Keratinocyte (primary cell): Measurements from ENCODE around the gene OLFM2. TPM values are rescaled to one million over a fixed set of nuclear protein-coding genes. Genes with fewer than 3 reads are reported as not detected.

ENCODE experiments used
- DNase-seq: peaks from one replicate; pipeline ENCODE4 v3.0.0-alpha.2; 2011; ENCODE audit warnings: low read depth, missing footprints, low spot score
- FAIRE-seq: peaks from 2 replicates; lab custom pipeline; 2011; peaks lifted over from hg19 to GRCh38; lab: Jason Lieb, UNC
- H2AFZ ChIP-seq: 2 replicates; pipeline ENCODE4 v1.6.0; 2012; ENCODE audit warnings: low read length, control low read depth, inconsistent platforms; ENCODE audit not compliant: control insufficient read depth
- H3K27ac ChIP-seq: 2 replicates; pipeline ENCODE4 v1.5.1; 2011; ENCODE audit warnings: low read length; ENCODE audit not compliant: control insufficient read depth, insufficient read depth
- H3K27me3 ChIP-seq: 3 replicates; pipeline ENCODE4 v1.6.0; 2011; ENCODE audit warnings: low read length; ENCODE audit not compliant: control insufficient read depth, insufficient read depth; ENCODE audit errors: extremely low read depth
- H3K36me3 ChIP-seq, 2 experiments: 2 replicates in 1 of 2; 3 replicates in 1 of 2; pipeline ENCODE4 v1.5.1; 2011; ENCODE audit warnings: low read length in 2 of 2, mild to moderate bottlenecking in 1 of 2; ENCODE audit not compliant: control insufficient read depth in 2 of 2, insufficient read depth in 2 of 2; ENCODE audit errors: extremely low read depth in 1 of 2
- H3K4me1 ChIP-seq: 3 replicates; pipeline ENCODE4 v1.5.1; 2011; ENCODE audit warnings: low read length; ENCODE audit not compliant: control insufficient read depth, insufficient read depth; ENCODE audit errors: extremely low read depth
- H3K4me2 ChIP-seq: 3 replicates; pipeline ENCODE4 v1.6.0; 2011; ENCODE audit warnings: low read depth, low read length; ENCODE audit not compliant: control insufficient read depth, insufficient read depth; ENCODE audit errors: extremely low read depth
- H3K4me3 ChIP-seq, 3 experiments: fragments of 200-600 bp in 1 of 3; sonication (generic) in 1 of 3; 2 replicates in 2 of 3; 3 replicates in 1 of 3; pipeline ENCODE4 v1.5.1; 2011 to 2016; ENCODE audit warnings: low read length in 3 of 3, mild to moderate bottlenecking in 3 of 3, control low read depth in 2 of 3, inconsistent platforms in 1 of 3, low read depth in 1 of 3, mixed read lengths in 1 of 3, mixed run types in 1 of 3, moderate library complexity in 1 of 3; ENCODE audit not compliant: control insufficient read depth in 2 of 3, insufficient read depth in 2 of 3; ENCODE audit errors: extremely low read depth in 1 of 3
- H3K79me2 ChIP-seq: 2 replicates; pipeline ENCODE4 v1.6.0; 2012; ENCODE audit warnings: low read length; ENCODE audit not compliant: control insufficient read depth, insufficient read depth
- H3K9ac ChIP-seq: 3 replicates; pipeline ENCODE4 v1.6.0; 2011; ENCODE audit warnings: low read length; ENCODE audit not compliant: control insufficient read depth, insufficient read depth; ENCODE audit errors: extremely low read depth
- H3K9me1 ChIP-seq: 3 replicates; pipeline ENCODE4 v1.6.0; 2011; ENCODE audit warnings: low read length; ENCODE audit not compliant: control insufficient read depth, insufficient read depth; ENCODE audit errors: extremely low read depth
- H3K9me3 ChIP-seq: 2 replicates; pipeline ENCODE4 v1.5.1; 2012; ENCODE audit warnings: low read depth, low read length; ENCODE audit not compliant: control insufficient read depth
- H4K20me1 ChIP-seq: 3 replicates; pipeline ENCODE4 v1.6.0; 2011; ENCODE audit warnings: low read length; ENCODE audit not compliant: control insufficient read depth, insufficient read depth; ENCODE audit errors: extremely low read depth
- CTCF ChIP-seq, 3 experiments: IDR thresholded peaks in 1 of 3; conservative IDR thresholded peaks in 1 of 3; optimal IDR thresholded peaks in 1 of 3; 2 replicates in 2 of 3; 3 replicates in 1 of 3; pipeline versions ENCODE3 to v1.5.1; 2011; ENCODE audit warnings: low read length in 3 of 3, mild to moderate bottlenecking in 3 of 3, moderate library complexity in 2 of 3, control low read depth in 1 of 3, inconsistent platforms in 1 of 3; ENCODE audit not compliant: insufficient read depth in 2 of 3; ENCODE audit errors: extremely low read depth in 1 of 3
- EZH2 ChIP-seq: IDR thresholded peaks from one replicate; pipeline ENCODE4 v1.6.1; 2012; ENCODE audit warnings: inconsistent platforms, mild to moderate bottlenecking, low read length, moderate library complexity
- dilution Hi-C: fragments of 300-500 bp; cut with MboI; formaldehyde crosslinking; loops from one replicate; pipeline ENCODE4 v1.7.0; 2020; ENCODE audit warnings: low sequenced_read_pairs; ENCODE audit not compliant: extremely low pct_ligation_motif_present
- polyA plus RNA-seq, 5 experiments: library from polyadenylated mRNA; depleted of rRNA in 3 of 5; stranded (reverse) in 3 of 5; stranded (forward) in 1 of 5; unstranded in 1 of 5; fragments of >200 nt; gene quantifications; 1 replicate in 1 of 5; 2 replicates in 3 of 5; 3 replicates in 1 of 5; pipeline versions ENCODE4 v1.2.1 to v1.2.3, GENCODE V29; 2011 to 2012; ENCODE audit warnings: missing spikeins in 2 of 5, low read depth in 1 of 5, low replicate concordance in 1 of 5

Gene OLFM2
- polyA plus RNA-seq, 1 donor (not counting 4 experiments of a cell fraction or from before 2014, with no cell fraction given) = 5.3 TPM

GRCh38 chr19:9966448-9966847, 30.1 kb upstream of the OLFM2 start:
- DNase-seq (no peak), FAIRE-seq (no peak)
- no peaks in the 10 kb centered on the region for H3K79me2 ChIP-seq
- no peak overlapping the region for H2AFZ ChIP-seq
- no peak overlapping the region for H3K4me2 ChIP-seq
- no peaks in the 10 kb centered on the region for H3K9me1 ChIP-seq
- H3K9me3 ChIP-seq = no peaks in the 10 kb centered on the region
- H3K36me3 ChIP-seq = no peaks in the 10 kb centered on the region
- dilution Hi-C loops = no loop called here
- no peak overlapping the region for H3K9ac ChIP-seq
- H3K4me3 ChIP-seq = no peak overlapping the region
- TF ChIP-seq CTCF (optimal IDR thresholded peaks at IDR 0.05 in 1 of 3, IDR thresholded peaks at IDR 0.05 in 1 of 3, conservative IDR thresholded peaks at IDR 0.05 in 1 of 3; ENCODE audit: extremely low read depth in 1 of 3, insufficient read depth in 2 of 3, low read length in 3 of 3) (no peak), EZH2 (no peak)
- H3K4me1 ChIP-seq = no peaks in the 10 kb centered on the region
- H4K20me1 ChIP-seq = no peaks in the 10 kb centered on the region
- H3K27ac ChIP-seq = no peak overlapping the region
- H3K27me3 ChIP-seq = no peaks in the 10 kb centered on the region

GRCh38 chr19:9966024-9966423, 29.7 kb upstream of the OLFM2 start:
- H3K79me2 ChIP-seq = no peaks in the 10 kb centered on the region
- no peaks in the 10 kb centered on the region for H3K27me3 ChIP-seq
- no peaks in the 10 kb centered on the region for H3K9me1 ChIP-seq
- no peaks in the 10 kb centered on the region for H3K4me1 ChIP-seq
- H3K36me3 ChIP-seq = no peaks in the 10 kb centered on the region
- H2AFZ ChIP-seq = no peak overlapping the region
- H3K9ac ChIP-seq = no peak overlapping the region
- H3K9me3 ChIP-seq = no peaks in the 10 kb centered on the region
- DNase-seq = no peak
- no peak overlapping the region for H3K27ac ChIP-seq
- dilution Hi-C loops = no loop called here
- no peak for FAIRE-seq
- no peak for TF ChIP-seq EZH2
- TF ChIP-seq CTCF (optimal IDR thresholded peaks at IDR 0.05 in 1 of 3, IDR thresholded peaks at IDR 0.05 in 1 of 3, conservative IDR thresholded peaks at IDR 0.05 in 1 of 3; ENCODE audit: extremely low read depth in 1 of 3, insufficient read depth in 2 of 3, low read length in 3 of 3) = no peak
- H3K4me3 ChIP-seq = no peak overlapping the region
- H4K20me1 ChIP-seq = no peaks in the 10 kb centered on the region
- no peak overlapping the region for H3K4me2 ChIP-seq
